ENCODE measurements around the gene CES2. TPM values are rescaled to one million over a fixed set of nuclear protein-coding genes. Genes with fewer than 3 reads are reported as not detected.

The CES2 gene
- total RNA-seq, 1 experiment from 2014 or later: 45.5 TPM

DNA sequence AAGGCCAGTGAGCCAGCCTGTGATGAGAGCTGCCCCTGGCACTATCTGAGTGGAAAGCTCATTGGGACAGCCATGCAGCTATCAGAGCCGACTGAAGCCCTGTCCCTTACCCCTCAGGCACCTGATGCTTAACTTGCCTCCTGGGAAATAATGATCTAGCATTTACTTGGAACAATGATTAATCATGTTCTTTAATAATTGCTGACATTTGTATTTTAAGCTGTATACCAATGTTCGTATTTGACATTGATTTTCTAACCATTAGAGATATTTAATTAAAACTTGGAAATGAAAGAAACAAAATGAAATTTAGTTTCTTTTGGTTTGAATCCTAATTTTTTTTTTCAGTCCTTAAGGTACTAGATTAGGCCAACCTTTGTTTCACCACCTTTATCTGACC, 44.5 kb upstream of the CES2 start:
- intact Hi-C loops (cut with micrococcal nuclease; ENCODE audit: unreplicated experiment): no loop called here
- Mint-ChIP-seq H3K27me3 (ENCODE audit: insufficient read depth, unreplicated experiment) (no peaks in the 10 kb centered on the region), H3K4me3 (ENCODE audit: unreplicated experiment) (no peak overlapping the region), H3K9me3 (ENCODE audit: unreplicated experiment) (no peaks in the 10 kb centered on the region), H3K4me1 (ENCODE audit: low read depth, unreplicated experiment) (peaks cover 15% of the 10 kb centered on the region), H3K27ac (ENCODE audit: unreplicated experiment) (no peak overlapping the region), H3K36me3 (ENCODE audit: insufficient read depth, unreplicated experiment) (peaks cover 46% of the 10 kb centered on the region)
- Histone ChIP-seq H3K27me3 (replicated peaks; ENCODE audit: control insufficient read depth, insufficient read depth, low read length) (no peaks in the 10 kb centered on the region), H3K9me3 (no peaks in the 10 kb centered on the region), H3K36me3 (ENCODE audit: control insufficient read depth, insufficient read depth, low read length) (no peaks in the 10 kb centered on the region; the same call in 1 of the 2 replicates), H3K4me3 (ENCODE audit: low read depth, low read length) (no peak overlapping the region), H3K4me1 (peaks cover 17% of the 10 kb centered on the region)
- ChIA-PET CTCF (interaction anchor here (0.8 to 1.3 kb wide), 3 partner anchors 16 to 60 kb away, joined by 3 to 4 read pairs (median 3); partner anchors contain the start of gene NAE1), POLR2A (no interaction called here)
- TF ChIP-seq, protein P1, sequence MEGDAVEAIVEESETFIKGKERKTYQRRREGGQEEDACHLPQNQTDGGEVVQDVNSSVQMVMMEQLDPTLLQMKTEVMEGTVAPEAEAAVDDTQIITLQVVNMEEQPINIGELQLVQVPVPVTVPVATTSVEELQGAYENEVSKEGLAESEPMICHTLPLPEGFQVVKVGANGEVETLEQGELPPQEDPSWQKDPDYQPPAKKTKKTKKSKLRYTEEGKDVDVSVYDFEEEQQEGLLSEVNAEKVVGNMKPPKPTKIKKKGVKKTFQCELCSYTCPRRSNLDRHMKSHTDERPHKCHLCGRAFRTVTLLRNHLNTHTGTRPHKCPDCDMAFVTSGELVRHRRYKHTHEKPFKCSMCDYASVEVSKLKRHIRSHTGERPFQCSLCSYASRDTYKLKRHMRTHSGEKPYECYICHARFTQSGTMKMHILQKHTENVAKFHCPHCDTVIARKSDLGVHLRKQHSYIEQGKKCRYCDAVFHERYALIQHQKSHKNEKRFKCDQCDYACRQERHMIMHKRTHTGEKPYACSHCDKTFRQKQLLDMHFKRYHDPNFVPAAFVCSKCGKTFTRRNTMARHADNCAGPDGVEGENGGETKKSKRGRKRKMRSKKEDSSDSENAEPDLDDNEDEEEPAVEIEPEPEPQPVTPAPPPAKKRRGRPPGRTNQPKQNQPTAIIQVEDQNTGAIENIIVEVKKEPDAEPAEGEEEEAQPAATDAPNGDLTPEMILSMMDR (IDR thresholded peaks at IDR 0.05; ENCODE audit: insufficient read depth in 1 of 2, low read depth in 1 of 2, low read length in 1 of 2, severe bottlenecking in 1 of 2, unreplicated experiment in 1 of 2): no peak
- no TSS peak for BruUV-seq (replicated peaks)
- no peak for DNase-seq

DNA sequence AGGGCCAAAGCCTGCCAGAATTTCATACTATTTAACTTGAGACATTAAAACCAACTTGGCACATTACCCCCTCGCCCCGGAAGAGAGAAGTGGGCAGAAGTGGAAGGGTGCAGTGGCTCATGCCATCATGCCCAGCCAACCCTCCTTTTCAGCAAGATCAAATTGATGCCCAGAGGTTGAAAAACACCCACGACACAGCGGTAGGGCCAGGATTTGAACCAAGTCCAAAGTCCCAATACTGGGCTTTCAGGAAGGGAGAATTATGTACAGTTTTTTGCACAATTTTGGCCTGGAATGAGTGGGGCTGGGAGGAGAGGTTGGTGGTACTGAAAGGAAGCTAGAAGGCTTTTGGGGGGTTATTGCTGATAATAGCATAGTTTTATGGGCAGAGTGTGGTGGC, 44.0 kb upstream of the CES2 start:
- H3K36me3 Mint-ChIP-seq (ENCODE audit: insufficient read depth, unreplicated experiment): peaks cover 43% of the 10 kb centered on the region
- Histone ChIP-seq H3K27me3 (replicated peaks; ENCODE audit: control insufficient read depth, insufficient read depth, low read length) (no peaks in the 10 kb centered on the region), H3K36me3 (ENCODE audit: control insufficient read depth, insufficient read depth, low read length) (no peaks in the 10 kb centered on the region; the same call in 1 of the 2 replicates), H3K9me3 (no peaks in the 10 kb centered on the region), H3K4me3 (ENCODE audit: low read depth, low read length) (no peak overlapping the region), H3K4me1 (peaks cover 17% of the 10 kb centered on the region)
- no peaks in the 10 kb centered on the region for H3K9me3 Mint-ChIP-seq (ENCODE audit: unreplicated experiment)
- TF ChIP-seq, protein P1 (IDR thresholded peaks at IDR 0.05; ENCODE audit: insufficient read depth in 1 of 2, low read depth in 1 of 2, low read length in 1 of 2, severe bottlenecking in 1 of 2, unreplicated experiment in 1 of 2): no peak
- H3K4me3 Mint-ChIP-seq (ENCODE audit: unreplicated experiment): no peak overlapping the region
- DNase-seq: no peak
- intact Hi-C loops (cut with micrococcal nuclease; ENCODE audit: unreplicated experiment): no loop called here
- no peak overlapping the region for H3K27ac Mint-ChIP-seq (ENCODE audit: unreplicated experiment)
- no peaks in the 10 kb centered on the region for H3K27me3 Mint-ChIP-seq (ENCODE audit: insufficient read depth, unreplicated experiment)
- peaks cover 15% of the 10 kb centered on the region for H3K4me1 Mint-ChIP-seq (ENCODE audit: low read depth, unreplicated experiment)
- CTCF ChIA-PET: interaction anchor here (1.2 kb wide), 2 partner anchors 19 to 61 kb away, joined by 3 read pairs; partner anchors contain the start of gene NAE1
- no TSS peak for BruUV-seq (replicated peaks)
- POLR2A ChIA-PET: interaction anchor here (0.6 kb wide), 2 partner anchors 355 to 619 kb away, joined by 3 to 7 read pairs; no protein-coding TSS in a partner anchor

DNA sequence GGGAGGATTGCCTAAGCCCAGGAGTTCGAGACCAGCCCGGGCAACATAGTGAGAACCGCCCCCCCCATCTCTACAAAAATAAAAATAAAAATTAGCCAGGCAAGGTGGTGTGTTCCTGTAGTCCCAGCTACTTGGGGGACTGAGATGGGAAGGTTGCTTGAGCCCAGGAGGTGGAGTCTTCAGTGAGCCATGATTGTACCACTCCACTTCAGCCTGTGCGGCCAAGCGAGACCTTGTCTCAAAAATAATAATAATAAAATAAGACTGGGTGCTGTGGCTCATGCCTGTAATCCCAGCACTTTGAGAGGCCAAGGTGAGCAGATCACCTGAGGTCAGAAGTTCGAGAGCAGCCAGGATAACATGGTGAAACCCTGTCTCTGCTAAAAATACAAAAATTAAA, 43.5 kb upstream of the CES2 start:
- TF ChIP-seq, protein P1 (IDR thresholded peaks at IDR 0.05; ENCODE audit: insufficient read depth in 1 of 2, low read depth in 1 of 2, low read length in 1 of 2, severe bottlenecking in 1 of 2, unreplicated experiment in 1 of 2): no peak
- no TSS peak for BruUV-seq (replicated peaks)
- H3K4me3 ChIP-seq (ENCODE audit: low read depth, low read length): no peak overlapping the region
- ChIA-PET POLR2A (interaction anchor here (0.6 kb wide), 2 partner anchors 355 to 619 kb away, joined by 3 to 7 read pairs; no protein-coding TSS in a partner anchor), CTCF (interaction anchor here (0.9 to 1.2 kb wide), 2 partner anchors 18 to 57 kb away, joined by 3 to 7 read pairs; no protein-coding TSS in a partner anchor)
- no peak overlapping the region for H3K27ac Mint-ChIP-seq (ENCODE audit: unreplicated experiment)
- H3K9me3 Mint-ChIP-seq (ENCODE audit: unreplicated experiment): no peaks in the 10 kb centered on the region
- no peaks in the 10 kb centered on the region for H3K9me3 ChIP-seq
- no peaks in the 10 kb centered on the region for H3K27me3 ChIP-seq (replicated peaks; ENCODE audit: control insufficient read depth, insufficient read depth, low read length)
- peaks cover 39% of the 10 kb centered on the region for H3K36me3 Mint-ChIP-seq (ENCODE audit: insufficient read depth, unreplicated experiment)
- no peak for DNase-seq
- peaks cover 15% of the 10 kb centered on the region for H3K4me1 Mint-ChIP-seq (ENCODE audit: low read depth, unreplicated experiment)
- H3K4me3 Mint-ChIP-seq (ENCODE audit: unreplicated experiment): no peak overlapping the region
- H3K4me1 ChIP-seq: peaks cover 17% of the 10 kb centered on the region
- no peaks in the 10 kb centered on the region; the same call in 1 of the 2 replicates for H3K36me3 ChIP-seq (ENCODE audit: control insufficient read depth, insufficient read depth, low read length)
- intact Hi-C loops (cut with micrococcal nuclease; ENCODE audit: unreplicated experiment): no loop called here
- H3K27me3 Mint-ChIP-seq (ENCODE audit: insufficient read depth, unreplicated experiment): no peaks in the 10 kb centered on the region

All from Caco-2 (cell line).